H1 (cell line): ENCODE results near the gene GAB2. TPM values are rescaled to one million over a fixed set of nuclear protein-coding genes. Genes with fewer than 3 reads are reported as not detected.
"Not testable (repeated sequence)": the region's sequence is repeated elsewhere in the genome, so short reads cannot be mapped to it uniquely, and the experiment has no call there.

Experiments
- CTCF ChIA-PET: fragments of 300-600 bp; sonication (Branson Sonifier 250); formaldehyde crosslinking; loops from one replicate; lab custom pipeline; 2021; ENCODE audit not compliant: partially characterized antibody; lab: Charles Lee
- POLR2A ChIA-PET: fragments of 300-600 bp; sonication (Branson Sonifier 250); formaldehyde crosslinking; loops from one replicate; lab custom pipeline; 2021; ENCODE audit warnings: inconsistent platforms; ENCODE audit not compliant: partially characterized antibody; lab: Charles Lee
- DNase-seq, 2 experiments: peaks; one replicate each; pipeline versions ENCODE4 v3.0.0 to v3.0.0-alpha.2; 2010 to 2022; ENCODE audit warnings: low spot score in 2 of 2, low read depth in 1 of 2, mixed read lengths in 1 of 2
- FAIRE-seq: peaks from 2 replicates; lab custom pipeline; 2011; peaks lifted over from hg19 to GRCh38; lab: Jason Lieb, UNC
- H2AFZ ChIP-seq: 2 replicates; pipeline ENCODE4 v1.8.1; 2012; ENCODE audit warnings: low read length, inconsistent platforms
- H2AK5ac ChIP-seq: 2 replicates; pipeline ENCODE4 v1.6.1; 2013; ENCODE audit warnings: low read depth, low read length
- H2BK120ac ChIP-seq: replicated peaks from 2 replicates; pipeline ENCODE3; 2013; ENCODE audit warnings: low read depth, low read length, inconsistent platforms
- H2BK12ac ChIP-seq: 2 replicates; pipeline ENCODE4 v1.6.1; 2013; ENCODE audit warnings: low read depth, low read length
- H2BK15ac ChIP-seq: 2 replicates; pipeline ENCODE4 v1.6.1; 2013; ENCODE audit warnings: low read length
- H2BK20ac ChIP-seq: 2 replicates; pipeline ENCODE4 v1.6.1; 2013; ENCODE audit warnings: low read length
- H2BK5ac ChIP-seq: 2 replicates; pipeline ENCODE4 v1.6.1; 2013; ENCODE audit warnings: low read depth, low read length
- H3K14ac ChIP-seq: 2 replicates; pipeline ENCODE4 v1.6.1; 2013; ENCODE audit warnings: inconsistent platforms; ENCODE audit not compliant: insufficient read length
- H3K18ac ChIP-seq: 2 replicates; pipeline ENCODE4 v1.6.1; 2013; ENCODE audit warnings: low read length; ENCODE audit errors: extremely low read depth
- H3K23ac ChIP-seq: 2 replicates; pipeline ENCODE4 v1.6.1; 2013; ENCODE audit warnings: inconsistent platforms; ENCODE audit not compliant: insufficient read length
- H3K23me2 ChIP-seq: 2 replicates; pipeline ENCODE4 v1.6.1; 2013; ENCODE audit warnings: low read depth, low read length
- H3K27ac ChIP-seq: 2 replicates; pipeline ENCODE4 v1.6.1; 2011; ENCODE audit warnings: low read depth, low read length, inconsistent platforms
- H3K27me3 ChIP-seq, 4 experiments: replicated peaks in 1 of 4; 1 replicate in 1 of 4; 2 replicates in 3 of 4; pipeline versions ENCODE4 v1.6.1 to v1.8.1; 2011 to 2013; ENCODE audit warnings: low read length in 3 of 4, mild to moderate bottlenecking in 3 of 4, inconsistent platforms in 2 of 4, mixed read lengths in 2 of 4, moderate library complexity in 1 of 4; ENCODE audit not compliant: control insufficient read depth in 3 of 4, insufficient read depth in 3 of 4; ENCODE audit errors: extremely low read depth in 1 of 4
- H3K36me3 ChIP-seq, 4 experiments: 2 replicates each; pipeline versions ENCODE4 v1.6.1 to v1.8.1; 2011 to 2013; ENCODE audit warnings: mild to moderate bottlenecking in 4 of 4, low read length in 3 of 4, moderate library complexity in 2 of 4, control low read depth in 1 of 4, inconsistent platforms in 1 of 4; ENCODE audit not compliant: insufficient read depth in 4 of 4, control insufficient read depth in 2 of 4
- H3K4ac ChIP-seq: replicated peaks from 2 replicates; pipeline ENCODE3; 2013; ENCODE audit warnings: low read length, low read depth, mixed read lengths, inconsistent platforms; ENCODE audit not compliant: insufficient read length
- H3K4me1 ChIP-seq, 4 experiments: replicated peaks in 1 of 4; 1 replicate in 1 of 4; 2 replicates in 3 of 4; pipeline versions ENCODE4 v1.6.1 to v1.8.1; 2011 to 2013; ENCODE audit warnings: low read length in 3 of 4, inconsistent platforms in 2 of 4, mixed read lengths in 1 of 4; ENCODE audit not compliant: insufficient read depth in 4 of 4, control insufficient read depth in 3 of 4
- H3K4me2 ChIP-seq, 2 experiments: 2 replicates each; pipeline versions ENCODE4 v1.6.1 to v1.8.1; 2011 to 2013; ENCODE audit warnings: low read depth in 2 of 2, low read length in 2 of 2, control low read depth in 1 of 2, inconsistent platforms in 1 of 2, mild to moderate bottlenecking in 1 of 2; ENCODE audit not compliant: insufficient read depth in 1 of 2
- H3K4me3 ChIP-seq, 4 experiments: fragments of 200-600, 300-600 bp in 1 of 4; sonication (generic), shearing (Covaris generic), sonication (Bioruptor Twin) in 1 of 4; 2 replicates each; pipeline versions ENCODE4 v1.5.1 to v1.8.1; 2011 to 2016; ENCODE audit warnings: low read length in 4 of 4, low read depth in 3 of 4, control low read depth in 2 of 4, inconsistent platforms in 2 of 4, mild to moderate bottlenecking in 2 of 4, mixed read lengths in 1 of 4, moderate library complexity in 1 of 4; ENCODE audit not compliant: insufficient read depth in 2 of 4; ENCODE audit errors: extremely low read depth in 1 of 4
- H3K56ac ChIP-seq: replicated peaks from 2 replicates; pipeline ENCODE3; 2013; ENCODE audit warnings: low read depth, mild to moderate bottlenecking, mixed read lengths, low read length, inconsistent platforms; ENCODE audit not compliant: insufficient read length
- H3K79me1 ChIP-seq: 2 replicates; pipeline ENCODE4 v1.6.1; 2013; ENCODE audit warnings: low read depth, low read length, control low read depth
- H3K79me2 ChIP-seq, 2 experiments: 2 replicates each; pipeline versions ENCODE4 v1.6.1 to v1.8.1; 2012 to 2013; ENCODE audit warnings: low read length in 2 of 2, mild to moderate bottlenecking in 2 of 2, inconsistent platforms in 1 of 2; ENCODE audit not compliant: insufficient read depth in 2 of 2, control insufficient read depth in 1 of 2
- H3K9ac ChIP-seq, 4 experiments: replicated peaks in 1 of 4; 1 replicate in 1 of 4; 2 replicates in 3 of 4; pipeline versions ENCODE4 v1.6.1 to v1.8.1; 2011 to 2013; ENCODE audit warnings: low read depth in 3 of 4, low read length in 3 of 4, control low read depth in 2 of 4, mild to moderate bottlenecking in 2 of 4, moderate library complexity in 2 of 4, inconsistent platforms in 1 of 4; ENCODE audit errors: extremely low read depth in 1 of 4
- H3K9me3 ChIP-seq, 2 experiments: 2 replicates each; pipeline versions ENCODE4 v1.6.1 to v1.8.1; 2012 to 2013; ENCODE audit warnings: mild to moderate bottlenecking in 2 of 2, moderate library complexity in 2 of 2, control low read depth in 1 of 2, inconsistent platforms in 1 of 2, low read depth in 1 of 2, low read length in 1 of 2, mixed read lengths in 1 of 2; ENCODE audit not compliant: insufficient read depth in 2 of 2
- H4K20me1 ChIP-seq, 2 experiments: replicated peaks in 1 of 2; 2 replicates each; pipeline versions ENCODE3 to v1.8.1; 2011 to 2013; ENCODE audit warnings: inconsistent platforms in 2 of 2, low read length in 2 of 2, mild to moderate bottlenecking in 1 of 2; ENCODE audit not compliant: insufficient read depth in 2 of 2, control insufficient read depth in 1 of 2
- H4K5ac ChIP-seq: 2 replicates; pipeline ENCODE4 v1.6.1; 2013; ENCODE audit warnings: low read length, low read depth, mixed read lengths, inconsistent platforms; ENCODE audit not compliant: insufficient read length
- H4K8ac ChIP-seq: 2 replicates; pipeline ENCODE4 v1.8.0; 2013; ENCODE audit warnings: mild to moderate bottlenecking, moderate library complexity, low read length, inconsistent platforms; ENCODE audit not compliant: insufficient read depth; ENCODE audit errors: extremely low read depth
- H4K91ac ChIP-seq: replicated peaks from 2 replicates; pipeline ENCODE3; 2013; ENCODE audit warnings: low read length, mixed read lengths, inconsistent platforms; ENCODE audit not compliant: insufficient read length
- WGBS, 2 experiments: shearing (Covaris generic) in 1 of 2; methylation state at CpG; one replicate each; pipeline versions ENCODE4 v1.1.6 to v1.1.7; 2013 to 2015; ENCODE audit warnings: low lambda C conversion rate in 2 of 2, mixed read lengths in 2 of 2, inconsistent platforms in 1 of 2, low coverage in 1 of 2, missing lambda C conversion rate in 1 of 2; ENCODE audit not compliant: insufficient replicate concordance in 2 of 2, insufficient coverage in 1 of 2, insufficient read length in 1 of 2; ENCODE audit errors: extremely low coverage in 1 of 2, missing lambda C conversion rate in 1 of 2; 5-methylcytosine and 5-hydroxymethylcytosine counted together
- polyA plus RNA-seq, 7 experiments: library from polyadenylated mRNA; depleted of rRNA in 3 of 7; stranded (reverse) in 5 of 7; unstranded in 2 of 7; fragments of >200 nt in 5 of 7; fragments of 200-250 nt in 2 of 7; gene quantifications; 1 replicate in 5 of 7; 2 replicates in 1 of 7; 4 replicates in 1 of 7; pipeline versions ENCODE4 v1.2.1 to v1.2.3, GENCODE V29; 2011 to 2013; ENCODE audit warnings: missing spikeins in 2 of 7, mixed read lengths in 2 of 7
- total RNA-seq: library from RNA; stranded (reverse); fragmentation: NEBNext Ultra II Directional; extraction: Animal tissue kit (Norgen Biotek cat#: 25700); gene quantifications from 2 replicates; pipeline ENCODE4 v1.2.1, GENCODE V29; 2021

GAB2 gene
- total and polyA plus RNA-seq, 2 of the 8 experiments (the other 6 are each of a cell fraction or from before 2014, with no cell fraction given), result 6.3 to 14.0 TPM

GRCh38 chr11:78272625-78273269 is 144.9 kb downstream of the GAB2 start:
- H3K4me2 ChIP-seq, H2AK5ac ChIP-seq, DNase-seq, H3K14ac ChIP-seq, H3K23me2 ChIP-seq, H4K5ac ChIP-seq, H3K4ac ChIP-seq, H3K56ac ChIP-seq, H3K4me1 ChIP-seq, H3K4me3 ChIP-seq, H3K79me2 ChIP-seq, H2BK20ac ChIP-seq, H2BK120ac ChIP-seq, H4K91ac ChIP-seq, H3K23ac ChIP-seq, POLR2A ChIA-PET, H2BK15ac ChIP-seq, H2AFZ ChIP-seq, H4K20me1 ChIP-seq, H3K18ac ChIP-seq, H3K27ac ChIP-seq, H2BK12ac ChIP-seq, H3K36me3 ChIP-seq, H4K8ac ChIP-seq, FAIRE-seq, H3K27me3 ChIP-seq, H2BK5ac ChIP-seq, H3K79me1 ChIP-seq, H3K9ac ChIP-seq: not testable (repeated sequence)
- CTCF ChIA-PET, result interaction anchor here (0.7 kb wide), 1 partner anchor 1196 kb away, joined by 3 read pairs; no protein-coding TSS in a partner anchor
- 92% methylated on average over 6 of the region's 6 CpGs; no CpG with 5 or more reads in 1 of the 2 experiments for WGBS, 2 experiments
- H3K9me3 ChIP-seq, result peaks cover 17 to 26% of the 10 kb centered on the region in 2 experiments

GRCh38 chr11:78271801-78272200 is 145.8 kb downstream of the GAB2 start:
- H3K4me3 ChIP-seq, H3K18ac ChIP-seq, H3K27me3 ChIP-seq, H2BK15ac ChIP-seq, H3K23ac ChIP-seq, H3K4ac ChIP-seq, H3K4me2 ChIP-seq, H2AK5ac ChIP-seq, H3K23me2 ChIP-seq, H2AFZ ChIP-seq, H3K4me1 ChIP-seq, H3K9ac ChIP-seq, H4K91ac ChIP-seq, H3K79me1 ChIP-seq, H2BK12ac ChIP-seq, FAIRE-seq, H4K8ac ChIP-seq, H2BK120ac ChIP-seq, POLR2A ChIA-PET, H4K5ac ChIP-seq, H4K20me1 ChIP-seq, H3K79me2 ChIP-seq, H3K27ac ChIP-seq, H2BK5ac ChIP-seq, DNase-seq, H3K56ac ChIP-seq, CTCF ChIA-PET, H3K36me3 ChIP-seq, H3K14ac ChIP-seq, H2BK20ac ChIP-seq: not testable (repeated sequence)
- 81% methylated on average over 2 of the region's 2 CpGs; no CpG with 5 or more reads in 1 of the 2 experiments for WGBS, 2 experiments
- H3K9me3 ChIP-seq, result peaks cover 17 to 26% of the 10 kb centered on the region in 2 experiments
